Fibroblast of the aortic adventitia (primary cell): Measurements from ENCODE around the gene EMC10. TPM values are rescaled to one million over a fixed set of nuclear protein-coding genes. Genes with fewer than 3 reads are reported as not detected.

Experiments
- DNase-seq: peaks from one replicate; pipeline ENCODE4 v3.0.0-alpha.2; 2010; ENCODE audit warnings: low read depth
- H3K4me3 ChIP-seq: 2 replicates; pipeline ENCODE4 v1.5.1; 2011; ENCODE audit warnings: low read depth, mild to moderate bottlenecking, control low read depth, low read length, moderate library complexity
- CTCF ChIP-seq: IDR thresholded peaks from 2 replicates; pipeline ENCODE4 v1.5.1; 2011; ENCODE audit warnings: mild to moderate bottlenecking, low read length, control low read depth, inconsistent platforms; ENCODE audit not compliant: insufficient read depth
- total RNA-seq: library from RNA; depleted of rRNA; stranded (reverse); fragments of >200 nt; gene quantifications from 2 replicates; pipeline ENCODE4 v1.2.3, GENCODE V29; 2012; ENCODE audit warnings: low replicate concordance

The EMC10 gene
- total RNA-seq, 1 donor: 22.8 TPM

- DNase-seq: no peak
- no peak overlapping the region for H3K4me3 ChIP-seq
- TF ChIP-seq CTCF: no peak
These were observed 14.1 kb downstream of the EMC10 start for GRCh38 chr19:50490411-50490811.

DNA sequence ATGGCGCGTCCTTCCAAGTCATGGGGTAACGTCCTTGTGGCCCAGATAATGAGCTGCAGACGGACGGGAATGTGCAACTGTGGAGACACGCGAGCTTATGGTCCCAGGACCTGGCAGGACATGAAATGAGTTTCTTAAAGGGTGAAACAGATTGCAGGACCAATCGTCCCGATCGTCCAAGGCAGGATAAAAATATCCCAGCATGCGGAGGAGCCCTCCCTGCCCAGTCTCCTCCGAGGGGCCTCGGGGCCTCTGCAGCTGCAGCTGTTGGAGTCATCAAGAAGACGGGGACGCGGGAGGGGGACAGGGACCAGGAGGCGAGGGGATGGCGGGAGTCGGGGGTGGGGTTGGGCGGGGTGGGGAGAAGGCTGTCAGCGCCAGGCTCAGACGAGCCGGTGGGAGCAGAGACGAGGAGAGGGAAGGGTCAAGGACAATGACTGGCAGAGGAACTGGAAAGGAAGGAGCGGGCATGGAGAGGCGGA is 14.7 kb downstream of the EMC10 start:
- no peak for TF ChIP-seq CTCF
- H3K4me3 ChIP-seq: no peak overlapping the region
- no peak for DNase-seq

DNA sequence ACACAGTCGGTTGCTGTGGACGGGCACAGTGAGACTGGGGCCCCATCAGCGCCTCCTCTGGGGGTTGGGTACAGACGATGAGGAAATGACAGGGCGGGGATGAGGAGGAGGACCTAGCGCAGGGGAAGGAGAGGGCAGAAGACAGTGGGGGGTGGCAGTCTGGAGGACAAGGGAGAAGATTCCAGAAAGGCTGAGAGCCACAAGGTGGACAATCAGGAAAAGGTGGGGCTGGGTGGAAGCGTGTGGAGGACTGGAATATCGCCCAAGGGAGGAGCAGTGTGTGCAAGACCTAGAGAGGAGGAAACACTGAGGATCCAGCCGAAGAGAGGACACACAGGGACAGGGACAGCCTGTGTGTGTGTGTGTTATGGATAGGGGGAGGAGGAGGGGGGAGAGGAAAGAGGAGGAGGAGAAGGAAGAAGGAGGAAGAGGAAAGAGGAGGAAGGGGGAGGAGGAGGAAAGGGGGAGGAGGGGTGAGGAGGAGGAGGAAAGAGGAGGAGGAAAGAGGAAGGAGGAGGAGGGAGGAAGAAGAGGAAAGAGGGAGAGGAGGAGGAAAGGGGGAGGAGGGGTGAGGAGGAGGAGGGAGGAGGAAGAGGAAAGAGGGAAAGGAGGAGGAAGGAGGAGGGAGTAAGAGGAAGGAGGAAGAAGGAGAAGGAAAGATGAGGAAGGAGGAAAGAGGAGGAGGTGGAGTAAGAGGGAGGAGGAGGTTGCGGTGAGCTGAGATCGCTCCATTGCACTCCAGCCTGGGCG is 16.2 kb downstream of the EMC10 start:
- no peak for DNase-seq
- H3K4me3 ChIP-seq: no peak overlapping the region

DNA sequence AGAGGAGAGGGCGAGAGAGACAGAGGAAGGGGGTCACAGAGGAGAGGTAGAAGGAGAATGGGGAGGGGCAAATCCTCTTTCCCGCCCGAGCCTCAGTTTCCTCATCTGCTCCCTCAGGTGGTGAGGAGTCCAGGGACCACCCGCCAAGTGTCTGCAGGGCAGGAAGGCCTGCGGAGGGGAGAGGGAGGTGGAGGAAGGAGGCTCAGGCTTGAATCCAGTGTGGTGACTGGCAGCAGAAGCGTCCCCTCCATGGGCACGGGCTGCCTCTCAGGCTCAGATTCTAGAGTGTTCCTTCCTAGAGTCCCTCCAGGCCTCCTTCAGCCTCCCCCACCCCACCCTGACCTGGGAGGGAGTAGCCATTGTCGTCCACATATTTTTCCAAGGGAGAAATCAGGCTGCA is 16.9 kb downstream of the EMC10 start:
- no peak overlapping the region for H3K4me3 ChIP-seq
- no peak for TF ChIP-seq CTCF
- DNase-seq: no peak

More for the DNA sequence above, 16.2 kb downstream of the EMC10 start:
- TF ChIP-seq CTCF: no peak

DNA sequence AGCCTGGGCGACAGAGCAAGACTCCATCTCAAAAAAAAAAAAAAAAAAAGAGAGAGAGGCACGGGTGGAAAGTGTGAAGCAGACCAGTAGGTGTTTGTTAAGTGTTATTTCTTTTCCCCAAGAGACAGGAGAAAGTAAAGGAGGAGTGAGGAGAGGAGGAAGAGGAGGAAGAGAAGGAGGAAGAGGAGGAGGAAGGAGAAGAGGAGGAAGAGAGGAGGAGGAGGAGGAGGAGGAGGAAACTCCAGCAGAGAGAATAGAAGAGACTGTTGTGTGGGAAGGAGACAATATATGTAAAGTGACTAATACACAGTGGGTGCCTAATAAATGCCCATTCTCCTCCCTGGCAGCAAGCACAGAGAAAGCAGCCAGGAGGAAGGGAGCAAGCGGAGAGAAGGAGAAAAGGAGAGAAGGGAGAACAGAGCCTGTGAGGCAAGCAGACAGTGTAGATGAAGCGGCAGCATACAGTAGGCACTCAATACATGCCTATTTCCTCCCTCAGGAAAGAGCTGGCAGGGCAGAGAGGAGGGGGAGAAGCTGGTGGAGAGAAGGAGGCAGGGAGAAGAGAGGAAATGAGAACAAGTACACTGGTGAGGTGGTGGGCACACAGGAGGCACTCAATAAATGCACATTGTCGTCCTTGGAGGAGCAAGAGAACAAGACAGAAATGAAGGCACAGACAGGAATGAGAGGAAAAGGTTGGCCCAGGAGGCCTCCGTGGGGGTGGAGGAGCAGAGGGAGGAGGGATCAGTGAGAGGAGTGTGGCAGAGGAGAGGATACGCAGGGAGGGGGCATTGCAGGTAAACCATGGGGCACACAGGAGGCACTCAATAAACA is 18.1 kb downstream of the EMC10 start:
- no peak for TF ChIP-seq CTCF
- H3K4me3 ChIP-seq: no peak overlapping the region
- no peak for DNase-seq

DNA sequence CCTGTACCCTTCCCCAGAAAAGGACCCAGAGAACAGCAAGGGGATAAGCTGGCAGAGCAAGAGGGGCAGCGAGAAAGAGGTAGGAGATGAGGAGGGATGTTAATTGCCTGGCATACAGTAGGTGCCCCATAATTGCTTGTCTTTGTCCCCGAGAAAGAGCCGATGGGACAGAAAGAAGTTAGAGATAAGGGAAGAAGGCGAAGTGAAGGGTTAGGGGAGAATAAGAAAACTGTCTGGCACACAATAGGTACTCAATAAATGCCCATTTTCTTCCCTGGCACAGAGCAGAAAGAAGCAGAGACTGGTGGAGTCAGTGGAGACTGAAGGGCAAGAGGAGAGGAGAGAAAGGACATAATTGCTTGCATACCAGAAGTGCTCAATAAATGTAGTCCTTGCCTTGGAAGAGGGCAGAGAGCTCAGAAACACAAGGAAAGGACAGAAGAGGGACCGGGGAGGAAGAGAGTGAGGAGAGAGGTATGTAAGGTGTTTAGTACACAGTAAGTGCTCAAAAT is 18.8 kb downstream of the EMC10 start:
- no peak for DNase-seq
- no peak for TF ChIP-seq CTCF
- no peak overlapping the region for H3K4me3 ChIP-seq
